ENCODE measurements around the gene TXNDC11. TPM values are rescaled to one million over a fixed set of nuclear protein-coding genes. Genes with fewer than 3 reads are reported as not detected.

TXNDC11 gene
- total and polyA plus RNA-seq, 10 of the 15 experiments (the other 5 are each of a cell fraction or from before 2014, with no cell fraction given), result 1.7 to 86.7 (median 54.4) TPM

GRCh38 chr16:11672206-11673090 lies 70.2 kb downstream of the TXNDC11 start (continued):
- TF ChIP-seq REST (IDR thresholded peaks at IDR 0.05; ENCODE audit: low read depth, low read length), result no peak
- no peak for TF ChIP-seq KAT2A (conservative IDR thresholded peaks at IDR 0.05; ENCODE audit: control insufficient read depth, low read depth, low read length)
- TF ChIP-seq ZZZ3 (IDR thresholded peaks at IDR 0.05; ENCODE audit: control insufficient read depth, insufficient read length, low read depth), result no peak
- no peak for TF ChIP-seq SKIL (IDR thresholded peaks at IDR 0.05; ENCODE audit: low read depth, poor library complexity, severe bottlenecking)
- peak; percentile 18 to 60; a peak in 2 of 4 replicates for TF ChIP-seq IKZF2 (IDR thresholded peaks at IDR 0.05)
- no peak for TF ChIP-seq ZNF622 (IDR thresholded peaks at IDR 0.05)
- no peak for TF ChIP-seq SUZ12 (IDR thresholded peaks at IDR 0.05; ENCODE audit: unreplicated experiment)
- TF ChIP-seq SMARCA5 (IDR thresholded peaks at IDR 0.05), result 0 out of 2 replicates have a peak, but pooled peaks have one; percentile 20
- TF ChIP-seq ZBTB11 (CRISPR knock-in tag; IDR thresholded peaks at IDR 0.05), result no peak
- TF ChIP-seq NKRF (conservative IDR thresholded peaks at IDR 0.05), result 0 out of 2 replicates have a peak, but pooled peaks have one; percentile 17
- TF ChIP-seq TARDBP (IDR thresholded peaks at IDR 0.05; ENCODE audit: borderline replicate concordance), result no peak
- no peak for TF ChIP-seq ZSCAN29 (IDR thresholded peaks at IDR 0.05)
- TF ChIP-seq CEBPZ (IDR thresholded peaks at IDR 0.05; ENCODE audit: low read depth, low read length), result no peak
